GM12891 (cell line): ENCODE data around the gene PREX1.

Source experiments
- DNase-seq: peaks from one replicate; pipeline ENCODE4 v3.0.0; 2011; ENCODE audit warnings: low spot score; ENCODE audit not compliant: insufficient read length
- FAIRE-seq: peaks from 2 replicates; lab custom pipeline; 2011; peaks lifted over from hg19 to GRCh38; lab: Jason Lieb, UNC
- PAX5 ChIP-seq: IDR thresholded peaks from 2 replicates; pipeline ENCODE4 v1.6.1; 2011; ENCODE audit warnings: low read length, moderate library complexity, mild to moderate bottlenecking; ENCODE audit not compliant: insufficient read depth, severe bottlenecking
- POLR2A ChIP-seq: IDR thresholded peaks from 2 replicates; pipeline ENCODE4 v1.6.1; 2011; ENCODE audit warnings: low read depth, low read length, control low read depth
- POLR2AphosphoS5 ChIP-seq: IDR thresholded peaks from 2 replicates; pipeline ENCODE4 v1.6.1; 2011; ENCODE audit warnings: low read depth, low read length, control low read depth
- POU2F2 ChIP-seq: IDR thresholded peaks from 2 replicates; pipeline ENCODE4 v1.6.1; 2011; ENCODE audit warnings: low read depth, mild to moderate bottlenecking, control low read depth, low read length, moderate library complexity
- SPI1 ChIP-seq: IDR thresholded peaks from 2 replicates; pipeline ENCODE4 v1.6.1; 2011; ENCODE audit warnings: low read depth, low read length, control low read depth
- TAF1 ChIP-seq: IDR thresholded peaks from 2 replicates; pipeline ENCODE4 v1.6.1; 2011; ENCODE audit warnings: low read depth, low read length, control low read depth

Gene PREX1

GRCh38 chr20:48722002-48722731 lies 105.6 kb downstream of the PREX1 start:
- DNase-seq: no peak
- peak; percentile 96 for FAIRE-seq

GRCh38 chr20:48721324-48722001 lies 106.3 kb downstream of the PREX1 start:
- DNase-seq: no peak
- TF ChIP-seq POU2F2 (no peak), PAX5 (no peak), POLR2AphosphoS5 (no peak), POLR2A (no peak), TAF1 (no peak), SPI1 (no peak)
- FAIRE-seq: peak; percentile 80

More at GRCh38 chr20:48722002-48722731, 105.6 kb downstream of the PREX1 start:
- TF ChIP-seq POLR2AphosphoS5 (0 out of 2 replicates have a peak, but pooled peaks have one; percentile 14), TAF1 (no peak), POLR2A (no peak), PAX5 (no peak), SPI1 (peak; percentile 45), POU2F2 (no peak)

GRCh38 chr20:48720256-48720985 lies 107.4 kb downstream of the PREX1 start:
- DNase-seq: no peak
- FAIRE-seq: no peak
- no peak for TF ChIP-seq PAX5
- TF ChIP-seq POU2F2: no peak
- no peak for TF ChIP-seq SPI1
- TF ChIP-seq POLR2A: no peak
- TF ChIP-seq TAF1: no peak
- no peak for TF ChIP-seq POLR2AphosphoS5

GRCh38 chr20:48719598-48720255 lies 108.1 kb downstream of the PREX1 start:
- FAIRE-seq: no peak
- TF ChIP-seq POLR2A (no peak), SPI1 (no peak), POLR2AphosphoS5 (no peak), POU2F2 (no peak), TAF1 (no peak), PAX5 (no peak)
- no peak for DNase-seq

GRCh38 chr20:48718786-48719578 lies 108.8 kb downstream of the PREX1 start:
- no peak for DNase-seq
- no peak for TF ChIP-seq TAF1
- no peak for TF ChIP-seq POLR2AphosphoS5
- no peak for TF ChIP-seq POLR2A
- TF ChIP-seq POU2F2: no peak
- no peak for TF ChIP-seq PAX5
- no peak for TF ChIP-seq SPI1
- peak; percentile 76 for FAIRE-seq

- no peak for DNase-seq
- no peak for TF ChIP-seq POLR2A
- no peak for TF ChIP-seq SPI1
- TF ChIP-seq POU2F2: no peak
- TF ChIP-seq TAF1: no peak
- TF ChIP-seq POLR2AphosphoS5: no peak
- no peak for TF ChIP-seq PAX5
- FAIRE-seq: peak; percentile 90
Observed at GRCh38 chr20:48717680-48718223, 110.0 kb downstream of the PREX1 start.

- no peak for DNase-seq
- TF ChIP-seq POU2F2 (peak; percentile 91; the same call in 1 of the 2 replicates), POLR2AphosphoS5 (no peak), SPI1 (peak; percentile 21; the same call in 1 of the 2 replicates), PAX5 (no peak)
- FAIRE-seq: peak; percentile 38
Observed at GRCh38 chr20:48717095-48717672, 110.6 kb downstream of the PREX1 start.

GRCh38 chr20:48716541-48716940 lies 111.3 kb downstream of the PREX1 start:
- TF ChIP-seq PAX5: no peak
- FAIRE-seq: no peak

More at GRCh38 chr20:48716541-48716940, 111.3 kb downstream of the PREX1 start:
- no peak for DNase-seq
